HG03025 (cell line): Measurements from ENCODE around the gene HLA-DRA.
A peak's percentile ranks its signal among the peaks of the same experiment; 100 is the strongest.

Experiments
- ATAC-seq: cut with Tn5 transposase; IDR thresholded peaks from one replicate; pipeline ENCODE4 v1.9.1; 2021; ENCODE audit warnings: mild to moderate bottlenecking, moderate library complexity; ENCODE audit not compliant: unreplicated experiment, low FRiP score

Gene HLA-DRA

GRCh38 chr6:32439602-32440214 is at the start of gene HLA-DRA:
Gene HLA-DRA, plus strand, starts transcription at chr6:32439887. Its CDS starts 64 bp downstream, at chr6:32439951.
- peak; percentile 71 for ATAC-seq

- ATAC-seq, result no peak
Measured at GRCh38 chr6:32391505-32391904, 48.2 kb upstream of the HLA-DRA start.

GRCh38 chr6:32393665-32394420 is 45.8 kb upstream of the HLA-DRA start:
- ATAC-seq, result no peak

- ATAC-seq, result no peak
Measured at GRCh38 chr6:32396028-32396427, 43.7 kb upstream of the HLA-DRA start.

- no peak for ATAC-seq
Measured at GRCh38 chr6:32397252-32397920, 42.3 kb upstream of the HLA-DRA start.

- no peak for ATAC-seq
Measured at GRCh38 chr6:32401284-32401963, 38.3 kb upstream of the HLA-DRA start.

GRCh38 chr6:32402812-32403211 is 36.9 kb upstream of the HLA-DRA start:
- ATAC-seq, result no peak

- ATAC-seq, result no peak
Measured at GRCh38 chr6:32405656-32406055, 34.0 kb upstream of the HLA-DRA start.

GRCh38 chr6:32406197-32406596 is 33.5 kb upstream of the HLA-DRA start:
- ATAC-seq, result no peak

- no peak for ATAC-seq
Measured at GRCh38 chr6:32406857-32407256, 32.8 kb upstream of the HLA-DRA start, which contains the start of gene BTNL2. Gene BTNL2, minus strand, starts transcription at chr6:32407181. Its CDS starts 58 bp downstream, at chr6:32407123.

- no peak for ATAC-seq
Measured at GRCh38 chr6:32410906-32411305, 28.8 kb upstream of the HLA-DRA start.

GRCh38 chr6:32411566-32412327 is 27.9 kb upstream of the HLA-DRA start:
- ATAC-seq, result no peak

- ATAC-seq, result no peak
Measured at GRCh38 chr6:32413427-32414047, 26.1 kb upstream of the HLA-DRA start.

GRCh38 chr6:32415521-32416019 is 24.1 kb upstream of the HLA-DRA start:
- no peak for ATAC-seq

GRCh38 chr6:32416036-32416435 is 23.7 kb upstream of the HLA-DRA start:
- no peak for ATAC-seq

- no peak for ATAC-seq
Measured at GRCh38 chr6:32424589-32425300, 14.9 kb upstream of the HLA-DRA start.

- no peak for ATAC-seq
Measured at GRCh38 chr6:32426338-32426737, 13.3 kb upstream of the HLA-DRA start.

GRCh38 chr6:32427218-32427617 is 12.5 kb upstream of the HLA-DRA start:
- ATAC-seq, result no peak

GRCh38 chr6:32427934-32428474 is 11.7 kb upstream of the HLA-DRA start:
- no peak for ATAC-seq
